Adrenal gland (tissue), 12 donors: ENCODE measurements around the gene NEUROG2. TPM values are rescaled to one million over a fixed set of nuclear protein-coding genes. Genes with fewer than 3 reads are reported as not detected.

Experiments used
- DNase-seq, 7 donors: peaks; one replicate each; pipeline ENCODE4 v3.0.0-alpha.2; 2019 to 2020
- H3K27ac ChIP-seq, 5 donors: fragments of 200-600 bp; sonication (generic) in 4 of 5; 1 replicate in 3 of 5; 2 replicates in 2 of 5; pipeline versions ENCODE4 v1.5.1 to v1.8.0; 2016 to 2020; ENCODE audit warnings: mild to moderate bottlenecking in 1 of 5
- H3K27me3 ChIP-seq: fragments of 200-600 bp; 2 replicates; pipeline ENCODE4 v1.8.0; 2021
- H3K36me3 ChIP-seq, 2 donors: fragments of 200-600 bp; replicated peaks in 1 of 2; 1 replicate in 1 of 2; 2 replicates in 1 of 2; pipeline versions ENCODE4 v1.5.1 to v1.8.0; 2018 to 2022
- H3K4me1 ChIP-seq, 2 donors: fragments of 200-600 bp; replicated peaks in 1 of 2; 1 replicate in 1 of 2; 2 replicates in 1 of 2; pipeline versions ENCODE4 v1.5.1 to v1.8.0; 2018 to 2021
- H3K4me3 ChIP-seq, 4 donors: fragments of 200-600 bp; sonication (generic) in 3 of 4; one replicate each; pipeline ENCODE4 v1.5.1; 2016 to 2018
- H3K9me3 ChIP-seq, 3 donors: fragments of 200-600 bp; sonication (generic) in 1 of 3; replicated peaks in 1 of 3; 1 replicate in 2 of 3; 2 replicates in 1 of 3; pipeline versions ENCODE4 v1.5.1 to v1.8.0; 2016 to 2021
- CTCF ChIP-seq, 6 experiments: fragments of 450-650 bp in 4 of 6; fragments of 200-600 bp in 2 of 6; sonication (generic) in 1 of 6; IDR thresholded peaks; 1 replicate in 5 of 6; 2 replicates in 1 of 6; pipeline versions ENCODE4 v1.5.1 to v1.8.0; 2016 to 2021; ENCODE audit warnings: antibody characterized with exemption in 6 of 6, mild to moderate bottlenecking in 2 of 6, moderate library complexity in 1 of 6
- POLR2A ChIP-seq, 2 donors: fragments of 450-650 bp; IDR thresholded peaks; one replicate each; pipeline ENCODE4 v1.6.1; 2017; ENCODE audit warnings: antibody characterized with exemption in 2 of 2, mild to moderate bottlenecking in 2 of 2, moderate library complexity in 1 of 2
- WGBS, 4 donors: extraction: QIAGEN DNeasy Blood & Tissue Kit in 2 of 4; methylation state at CpG; one replicate each; pipeline versions ENCODE4 v1.1.5 to v1.1.7; 2013 to 2017; 5-methylcytosine and 5-hydroxymethylcytosine counted together
- intact Hi-C, 2 donors: fragments of 100-400 bp; cut with DNase I; formaldehyde crosslinking; loops; one replicate each; pipeline versions ENCODE4 v1.14.1 to v1.15.0; 2022 to 2023
- polyA plus RNA-seq, 3 donors: library from polyadenylated mRNA; stranded (reverse); fragments of 200-250 nt in 2 of 3; fragments of 350-450 nt in 1 of 3; fragmentation: Illumina TruSeq in 1 of 3; extraction: RNeasy Lipid Tissue Mini Kit (QIAGEN cat#74804) in 1 of 3; gene quantifications; one replicate each; pipeline ENCODE4 v1.2.3, GENCODE V29; 2013 to 2014
- total RNA-seq, 9 donors: library from RNA; depleted of rRNA in 4 of 9; stranded (reverse); fragments of >200 nt in 4 of 9; fragments of 120-200 nt in 1 of 9; fragmentation: NEBNext Ultra II Directional in 1 of 9; extraction: Animal tissue kit (Norgen Biotek cat#: 25700) in 1 of 9; gene quantifications; one replicate each; pipeline versions ENCODE4 v1.1.0 to v1.2.4, GENCODE V29; 2013 to 2023
- donor health status: healthy with polysubstance abuse.
- donor health status: Bipolar disorder and iron deficiency.
- donor health status: DM: yes; HTN: yes; CAD: no.
- donor health status: DM: no; HTN: no; CAD: no.
- donor health status: DM: no; HTN: no; CAD: no.
- donor health status: DM: yes; HTN: yes; CAD: no.

Gene NEUROG2
- total and polyA plus RNA-seq, 12 donors: 0.06 TPM; not detected in 11

GRCh38 chr4:112550728-112551127 lies 34.7 kb upstream of the NEUROG2 start:
- no peak for DNase-seq
- no peaks in the 10 kb centered on the region for H3K9me3 ChIP-seq
- H3K27ac ChIP-seq: no peak overlapping the region
- 91 to 97% (median 97%) methylated on average over 2 of the region's 2 CpGs for WGBS, 4 donors
- intact Hi-C loops: no loop called here
- H3K27me3 ChIP-seq: no peaks in the 10 kb centered on the region
- TF ChIP-seq POLR2A (IDR thresholded peaks at IDR 0.05) (no peak), CTCF (IDR thresholded peaks at IDR 0.05) (no peak)
- no peaks in the 10 kb centered on the region for H3K36me3 ChIP-seq
- H3K4me1 ChIP-seq: no peaks in the 10 kb centered on the region
- no peak overlapping the region for H3K4me3 ChIP-seq

GRCh38 chr4:112546476-112546875 lies 30.5 kb upstream of the NEUROG2 start:
- no peaks in the 10 kb centered on the region for H3K9me3 ChIP-seq
- no peaks in the 10 kb centered on the region for H3K27me3 ChIP-seq
- H3K4me3 ChIP-seq: no peak overlapping the region
- H3K4me1 ChIP-seq: no peaks in the 10 kb centered on the region
- H3K27ac ChIP-seq: no peak overlapping the region
- TF ChIP-seq POLR2A (IDR thresholded peaks at IDR 0.05): no peak
- TF ChIP-seq CTCF (IDR thresholded peaks at IDR 0.05): no peak
- no peak for DNase-seq
- 80 to 97% (median 88%) methylated on average over 2 of the region's 2 CpGs for WGBS, 4 donors
- no peaks in the 10 kb centered on the region for H3K36me3 ChIP-seq
- intact Hi-C loops: no loop called here

GRCh38 chr4:112545346-112545745 lies 29.4 kb upstream of the NEUROG2 start:
- H3K36me3 ChIP-seq: no peaks in the 10 kb centered on the region
- 81 to 90% (median 88%) methylated on average over 3 of the region's 3 CpGs for WGBS, 4 donors
- no peaks in the 10 kb centered on the region for H3K4me1 ChIP-seq
- H3K9me3 ChIP-seq: no peaks in the 10 kb centered on the region
- TF ChIP-seq POLR2A (IDR thresholded peaks at IDR 0.05) (no peak), CTCF (IDR thresholded peaks at IDR 0.05) (no peak)
- intact Hi-C loops: no loop called here
- no peaks in the 10 kb centered on the region for H3K27me3 ChIP-seq
- H3K27ac ChIP-seq: no peak overlapping the region
- no peak overlapping the region for H3K4me3 ChIP-seq
- no peak for DNase-seq

- intact Hi-C loops: no loop called here
- Histone ChIP-seq H3K9me3 (no peaks in the 10 kb centered on the region), H3K4me3 (no peak overlapping the region), H3K27me3 (no peaks in the 10 kb centered on the region), H3K4me1 (no peaks in the 10 kb centered on the region), H3K27ac (no peak overlapping the region), H3K36me3 (no peaks in the 10 kb centered on the region)
- TF ChIP-seq CTCF (IDR thresholded peaks at IDR 0.05) (no peak), POLR2A (IDR thresholded peaks at IDR 0.05) (no peak)
- 77 to 97% (median 91%) methylated on average over 1 of the region's 1 CpG for WGBS, 4 donors
- no peak for DNase-seq
These were observed 24.7 kb upstream of the NEUROG2 start for GRCh38 chr4:112540695-112541094.
